Measurements from ENCODE around the gene ITSN1.

ITSN1 gene

DNA sequence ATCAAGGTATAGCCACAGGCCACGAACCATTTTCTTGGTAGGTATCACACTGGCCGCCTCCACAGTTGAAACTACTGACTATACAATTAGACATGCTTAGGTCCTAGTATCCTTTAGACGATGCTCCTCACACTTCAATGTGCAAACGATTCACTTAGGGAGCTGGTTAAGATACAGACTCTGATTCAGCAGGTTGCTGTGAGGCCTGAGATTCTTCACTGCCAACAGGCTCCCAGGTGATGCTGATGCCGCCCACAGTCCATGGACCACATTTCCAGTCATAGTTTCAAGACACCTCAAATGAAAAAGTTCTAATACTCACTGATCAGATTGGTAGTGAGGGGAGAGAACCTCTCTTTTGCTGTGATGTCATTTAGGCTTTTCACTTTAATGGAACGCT, 266.5 kb downstream of the ITSN1 start:
- TF ChIP-seq, protein P1, sequence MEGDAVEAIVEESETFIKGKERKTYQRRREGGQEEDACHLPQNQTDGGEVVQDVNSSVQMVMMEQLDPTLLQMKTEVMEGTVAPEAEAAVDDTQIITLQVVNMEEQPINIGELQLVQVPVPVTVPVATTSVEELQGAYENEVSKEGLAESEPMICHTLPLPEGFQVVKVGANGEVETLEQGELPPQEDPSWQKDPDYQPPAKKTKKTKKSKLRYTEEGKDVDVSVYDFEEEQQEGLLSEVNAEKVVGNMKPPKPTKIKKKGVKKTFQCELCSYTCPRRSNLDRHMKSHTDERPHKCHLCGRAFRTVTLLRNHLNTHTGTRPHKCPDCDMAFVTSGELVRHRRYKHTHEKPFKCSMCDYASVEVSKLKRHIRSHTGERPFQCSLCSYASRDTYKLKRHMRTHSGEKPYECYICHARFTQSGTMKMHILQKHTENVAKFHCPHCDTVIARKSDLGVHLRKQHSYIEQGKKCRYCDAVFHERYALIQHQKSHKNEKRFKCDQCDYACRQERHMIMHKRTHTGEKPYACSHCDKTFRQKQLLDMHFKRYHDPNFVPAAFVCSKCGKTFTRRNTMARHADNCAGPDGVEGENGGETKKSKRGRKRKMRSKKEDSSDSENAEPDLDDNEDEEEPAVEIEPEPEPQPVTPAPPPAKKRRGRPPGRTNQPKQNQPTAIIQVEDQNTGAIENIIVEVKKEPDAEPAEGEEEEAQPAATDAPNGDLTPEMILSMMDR (IDR thresholded peaks at IDR 0.05; ENCODE audit: borderline replicate concordance, control extremely low read depth, extremely low read depth, insufficient read depth, missing control alignments), result no peak
- DNase-seq (ENCODE audit: low spot score), result no peak
- in situ Hi-C loops (cut with MboI; ENCODE audit: low sequenced_read_pairs, unreplicated experiment), result loop anchor here (25.0 kb wide), 1 partner anchor 704 kb away; the partner anchor contains the start of gene RCAN1

- DNase-seq (ENCODE audit: low spot score), result no peak
- TF ChIP-seq, protein P1 (IDR thresholded peaks at IDR 0.05; ENCODE audit: borderline replicate concordance, control extremely low read depth, extremely low read depth, insufficient read depth, missing control alignments), result no peak
- in situ Hi-C loops (cut with MboI; ENCODE audit: low sequenced_read_pairs, unreplicated experiment), result loop anchor here (25.0 kb wide), 1 partner anchor 703 kb away; the partner anchor contains the start of gene RCAN1
Measured at GRCh38 chr21:33909756-33910155, 267.5 kb downstream of the ITSN1 start.

GRCh38 chr21:33914188-33914587, 271.9 kb downstream of the ITSN1 start:
- DNase-seq (ENCODE audit: low spot score), result no peak
- TF ChIP-seq, protein P1 (IDR thresholded peaks at IDR 0.05; ENCODE audit: borderline replicate concordance, control extremely low read depth, extremely low read depth, insufficient read depth, missing control alignments), result no peak
- in situ Hi-C loops (cut with MboI; ENCODE audit: low sequenced_read_pairs, unreplicated experiment), result loop anchor here (25.0 kb wide), 1 partner anchor 698 kb away; the partner anchor contains the start of gene RCAN1

DNA sequence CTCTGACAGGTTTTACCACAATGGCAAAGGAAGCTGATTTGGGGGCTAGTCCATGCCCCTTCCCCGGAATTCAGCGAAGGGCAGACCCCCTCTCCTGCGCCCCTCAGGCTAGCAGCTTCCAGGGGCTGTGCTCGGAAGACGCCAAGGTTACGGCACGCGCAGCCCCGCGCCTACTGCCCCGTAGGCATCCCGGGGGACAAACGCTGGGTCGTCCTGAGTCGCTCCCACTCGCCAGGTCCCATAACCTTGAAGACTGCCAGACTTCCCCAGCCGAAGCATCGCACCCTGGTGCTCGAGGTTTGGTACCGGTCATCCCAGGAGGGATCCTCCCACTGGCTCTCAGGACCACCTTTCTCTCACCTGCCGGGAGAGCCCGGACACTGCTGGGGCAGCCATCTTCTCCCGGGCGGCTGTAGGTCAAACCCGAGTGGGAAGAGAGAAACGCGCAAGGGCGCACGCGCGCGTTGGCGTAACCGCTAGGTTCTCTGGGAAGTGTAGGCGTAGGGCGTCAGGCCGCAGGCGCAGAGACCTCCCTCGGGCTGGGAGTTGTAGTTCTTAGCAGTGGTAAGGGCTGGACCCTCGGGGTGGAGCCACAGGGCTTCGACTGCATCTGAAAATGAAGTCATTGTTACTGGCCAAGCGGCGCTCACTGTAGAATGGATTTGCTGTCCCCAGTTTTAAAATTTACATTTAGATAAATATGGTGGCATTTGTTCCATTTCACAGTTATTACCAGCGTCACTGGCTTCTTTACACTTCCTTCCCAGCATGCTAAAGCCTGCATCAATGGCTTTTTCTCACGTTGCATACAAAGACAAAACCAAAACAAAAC, 273.3 kb downstream of the ITSN1 start, which contains the start of gene ATP5PO:
TSS of gene ATP5PO (minus strand) at position 437 of the 832 bp plus-strand sequence. CDS start at position 396, 41 bp downstream.
- in situ Hi-C loops (cut with MboI; ENCODE audit: low sequenced_read_pairs, unreplicated experiment), result loop anchor here (25.0 kb wide), 1 partner anchor 697 kb away; the partner anchor contains the start of gene RCAN1
- TF ChIP-seq, protein P1 (IDR thresholded peaks at IDR 0.05; ENCODE audit: borderline replicate concordance, control extremely low read depth, extremely low read depth, insufficient read depth, missing control alignments), result no peak
- DNase-seq (ENCODE audit: low spot score), result peak; percentile 95

GRCh38 chr21:33916200-33916567, 273.9 kb downstream of the ITSN1 start:
- DNase-seq (ENCODE audit: low spot score), result no peak
- in situ Hi-C loops (cut with MboI; ENCODE audit: low sequenced_read_pairs, unreplicated experiment), result loop anchor here (25.0 kb wide), 1 partner anchor 696 kb away; the partner anchor contains the start of gene RCAN1
- TF ChIP-seq, protein P1 (IDR thresholded peaks at IDR 0.05; ENCODE audit: borderline replicate concordance, control extremely low read depth, extremely low read depth, insufficient read depth, missing control alignments), result no peak

- DNase-seq (ENCODE audit: low spot score), result no peak
- in situ Hi-C loops (cut with MboI; ENCODE audit: low sequenced_read_pairs, unreplicated experiment), result loop anchor here (25.0 kb wide), 1 partner anchor 695 kb away; the partner anchor contains the start of gene RCAN1
- TF ChIP-seq, protein P1 (IDR thresholded peaks at IDR 0.05; ENCODE audit: borderline replicate concordance, control extremely low read depth, extremely low read depth, insufficient read depth, missing control alignments), result no peak
Measured at GRCh38 chr21:33917421-33917820, 275.1 kb downstream of the ITSN1 start.

All from GM13976 (cell line).